Measurements from ENCODE around the gene VAV3.
"Not testable (repeated sequence)": the region's sequence is repeated elsewhere in the genome, so short reads cannot be mapped to it uniquely, and the experiment has no call there.

Gene VAV3

DNA sequence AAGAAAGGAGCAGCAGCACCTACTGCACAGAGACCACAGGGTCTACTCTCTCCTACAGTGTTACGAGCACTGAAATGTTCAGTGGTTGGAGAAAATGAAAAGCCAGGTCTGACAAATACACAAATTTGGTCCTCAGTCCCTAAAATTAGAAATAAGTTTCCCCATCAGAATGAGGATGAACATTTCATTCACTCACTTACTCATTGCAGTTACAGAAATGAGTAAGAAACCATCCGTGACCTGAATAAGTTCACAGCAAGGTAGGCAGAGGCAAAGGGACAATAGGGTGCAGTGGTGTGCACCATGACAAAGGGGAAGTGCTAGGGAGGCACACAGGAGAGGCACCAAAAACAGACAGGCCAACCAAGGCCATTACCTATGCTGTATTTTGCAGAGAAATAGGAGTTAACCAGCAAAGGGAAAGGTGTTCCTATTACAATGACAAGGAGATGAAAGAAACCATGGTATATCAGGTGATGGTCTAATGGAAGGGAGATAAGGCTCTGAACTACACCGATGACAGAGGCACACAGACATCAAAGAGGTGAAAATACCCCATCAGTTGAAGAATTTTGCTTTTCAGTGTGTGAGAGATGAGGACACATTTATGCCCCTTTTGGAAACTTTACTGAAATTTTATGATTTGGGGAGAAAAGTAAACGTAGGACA is 29.4 kb downstream of the VAV3 start:
- DNase-seq, result no peak

- no peak for DNase-seq
Measured at GRCh38 chr1:107934578-107934977, 30.4 kb downstream of the VAV3 start.

- DNase-seq, result no peak
Measured at GRCh38 chr1:107933736-107934135, 31.2 kb downstream of the VAV3 start.

DNA sequence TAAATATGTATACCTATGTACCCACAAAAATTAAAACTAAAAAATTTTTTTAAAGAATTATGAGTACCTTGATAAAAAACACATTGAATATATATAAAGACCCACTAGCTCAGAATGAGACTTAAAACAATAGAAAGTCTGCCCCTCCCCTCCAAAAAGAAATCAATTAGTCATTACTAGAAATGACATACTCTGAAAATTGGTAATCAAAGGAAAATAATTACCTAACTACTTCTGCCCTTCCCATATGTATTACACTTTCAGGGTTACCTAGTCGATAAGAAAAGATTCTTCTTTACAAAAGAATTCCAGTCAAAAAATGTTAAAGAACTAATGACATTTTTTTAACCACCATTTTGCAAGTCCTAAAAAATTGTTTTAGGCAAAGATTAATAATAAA is 34.7 kb downstream of the VAV3 start:
- DNase-seq, result no peak

DNA sequence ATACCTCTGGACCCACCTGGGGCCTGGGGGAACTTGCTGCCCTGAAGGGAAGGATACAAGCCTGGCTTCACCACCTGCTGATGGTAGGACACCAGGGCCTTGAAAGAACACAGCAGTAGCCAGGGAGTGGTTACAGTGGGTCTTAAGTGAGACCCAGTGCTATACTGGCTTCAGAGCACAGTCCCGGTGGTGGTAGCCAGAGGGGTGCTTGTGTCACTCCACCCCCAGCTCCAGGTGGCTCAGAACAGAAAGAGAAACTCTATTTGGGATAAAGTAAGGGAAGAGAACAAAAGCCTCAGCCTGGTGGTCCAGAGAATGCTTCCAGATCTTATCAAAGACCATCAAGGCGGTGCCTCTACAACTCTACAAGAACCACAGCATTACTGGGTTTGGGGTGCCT is 37.2 kb downstream of the VAV3 start:
- DNase-seq, result no peak

DNA sequence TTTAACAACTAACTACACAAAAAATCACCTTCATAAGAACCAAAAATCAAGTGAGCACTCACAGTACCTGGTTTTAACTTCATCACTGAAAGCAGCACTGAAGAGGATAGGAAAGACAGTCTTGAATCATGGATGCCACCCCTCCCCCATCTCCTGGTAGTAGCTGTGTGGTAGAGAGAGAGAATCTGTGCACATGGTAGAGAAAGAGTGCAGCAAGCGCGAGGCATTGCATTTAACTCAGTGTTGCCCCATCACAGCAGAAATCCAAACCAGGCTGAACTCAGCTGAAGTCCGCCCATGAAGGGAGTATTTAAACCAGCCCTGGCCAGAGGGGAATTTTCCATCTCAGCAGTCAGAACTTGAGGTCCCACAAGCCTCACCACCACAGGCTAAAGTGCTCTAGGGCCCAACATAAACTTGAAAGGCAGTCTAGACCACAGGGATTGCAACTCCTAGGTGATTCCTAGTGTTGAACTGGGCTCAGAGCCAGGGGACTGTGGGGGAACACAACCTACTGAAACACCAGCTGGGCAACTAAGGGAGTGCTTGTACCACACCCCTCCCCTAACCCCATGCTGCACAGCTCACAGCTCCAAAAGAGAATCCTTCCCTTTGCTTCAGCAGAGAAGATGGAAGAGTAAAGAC is 38.4 kb downstream of the VAV3 start:
- no peak for DNase-seq

- DNase-seq, result no peak
Measured at GRCh38 chr1:107925565-107925964, 39.4 kb downstream of the VAV3 start.

DNA sequence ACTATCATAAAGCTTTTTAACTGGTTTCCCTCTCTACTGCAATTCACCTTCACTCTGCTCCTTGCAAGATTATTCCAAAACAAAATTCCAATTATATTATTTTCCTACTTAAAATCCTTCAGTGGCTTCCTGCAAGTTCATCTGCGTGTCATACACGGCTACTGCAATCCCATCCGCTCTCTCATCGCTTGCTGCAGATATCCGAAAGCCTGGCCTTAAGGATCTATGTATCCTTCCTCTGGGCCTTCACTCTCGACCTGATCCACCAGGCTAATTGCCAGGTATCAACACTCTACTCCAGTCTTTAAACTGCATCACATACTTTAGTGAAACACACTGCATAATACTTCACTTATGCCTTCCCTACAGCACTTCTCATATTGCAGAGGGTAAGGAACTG is 44.0 kb downstream of the VAV3 start:
- DNase-seq, result no peak

DNA sequence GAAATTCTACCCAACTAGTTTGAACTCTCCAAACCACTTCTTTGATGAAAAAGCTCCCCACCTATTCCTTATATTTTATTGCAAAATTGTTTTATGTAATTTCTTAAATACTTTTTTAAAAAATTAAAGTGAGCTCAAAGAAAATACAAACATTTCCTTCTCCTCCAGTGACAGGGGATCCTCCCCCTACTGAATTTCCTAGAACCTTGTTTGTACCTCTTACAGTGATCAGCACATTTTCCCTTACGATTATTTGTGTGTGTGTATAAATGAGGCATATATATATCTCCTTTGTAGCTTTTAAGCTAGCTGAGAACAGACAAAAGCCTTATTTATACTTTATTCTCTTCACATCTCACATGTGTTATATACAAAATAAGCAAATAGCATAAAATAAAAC is 44.4 kb downstream of the VAV3 start:
- DNase-seq, result no peak

- no peak for DNase-seq
Measured at GRCh38 chr1:107919953-107920352, 45.0 kb downstream of the VAV3 start.

DNA sequence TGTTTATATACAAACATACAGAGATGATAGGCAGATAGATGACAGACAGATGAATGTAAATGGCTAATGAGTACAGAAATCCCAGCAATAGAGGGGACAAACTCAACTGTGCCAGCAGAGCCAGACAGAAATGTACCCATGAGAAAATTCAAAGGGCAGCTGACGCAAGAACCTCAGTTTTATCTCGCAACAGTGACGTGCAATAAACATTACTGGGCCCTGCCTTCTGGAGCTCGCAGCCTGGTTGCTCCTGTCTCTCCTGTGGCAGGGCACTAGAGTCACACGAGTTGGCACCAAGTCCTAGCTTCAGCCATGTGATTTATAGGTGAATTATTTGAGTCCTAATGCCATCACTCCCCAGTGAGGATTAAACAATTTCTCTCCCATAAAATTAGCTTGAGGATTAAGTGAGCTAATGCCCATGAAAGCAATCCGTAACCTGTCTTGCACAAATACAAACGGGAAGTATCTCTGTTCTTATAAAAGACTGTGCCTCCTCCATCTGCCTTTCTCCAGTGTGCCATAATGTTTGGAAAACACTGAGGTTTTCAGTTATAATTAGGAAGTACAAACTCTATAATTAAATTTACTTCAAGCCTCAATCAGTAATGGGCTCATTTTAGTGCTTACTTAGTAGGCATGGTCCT is 50.7 kb downstream of the VAV3 start:
- peak in 1 of 2 experiments; percentile 33 for DNase-seq

DNA sequence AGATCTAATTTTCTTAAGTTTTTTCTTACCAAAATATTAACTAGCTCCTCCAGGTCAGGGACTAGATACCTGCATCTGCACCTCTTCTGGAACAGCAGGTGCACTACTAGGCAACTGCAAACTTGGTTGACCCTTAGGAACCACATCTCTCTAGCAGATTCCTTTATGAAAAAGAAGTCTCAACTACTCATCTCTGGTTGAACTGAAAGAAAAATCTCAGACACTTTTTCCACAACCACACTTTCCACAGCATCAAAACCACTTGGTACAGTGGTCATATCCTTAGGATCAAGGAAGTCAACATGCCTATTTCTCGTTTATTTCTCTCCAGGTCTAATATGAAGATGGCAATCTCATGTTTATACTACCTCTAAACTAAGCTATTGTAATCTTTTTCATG is 52.3 kb downstream of the VAV3 start:
- DNase-seq, result no peak

GRCh38 chr1:107900090-107900945 is 64.7 kb downstream of the VAV3 start:
- DNase-seq, result no peak

GRCh38 chr1:107899655-107900054 is 65.3 kb downstream of the VAV3 start:
- DNase-seq, result no peak

GRCh38 chr1:107897438-107898345 is 67.3 kb downstream of the VAV3 start:
- no peak for DNase-seq

DNA sequence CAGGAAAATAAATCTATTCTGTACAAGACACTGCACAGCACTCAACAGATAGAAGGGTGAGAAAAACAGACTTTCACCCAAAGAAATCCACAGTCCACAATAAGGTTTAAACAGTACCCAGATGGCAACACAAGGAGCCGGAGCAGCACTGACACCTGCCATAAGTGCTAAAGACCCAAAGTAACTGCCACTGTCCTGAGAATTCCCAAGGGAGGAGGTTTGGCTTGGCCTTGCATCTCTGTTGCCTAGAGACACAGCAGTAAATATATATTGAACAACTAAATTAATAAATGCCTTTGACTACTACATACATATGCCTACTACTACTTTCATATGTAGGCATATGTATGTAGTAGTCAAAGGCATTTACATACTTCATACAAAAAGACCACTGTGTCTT is 68.0 kb downstream of the VAV3 start:
- DNase-seq, result peak; percentile 75 to 90

DNA sequence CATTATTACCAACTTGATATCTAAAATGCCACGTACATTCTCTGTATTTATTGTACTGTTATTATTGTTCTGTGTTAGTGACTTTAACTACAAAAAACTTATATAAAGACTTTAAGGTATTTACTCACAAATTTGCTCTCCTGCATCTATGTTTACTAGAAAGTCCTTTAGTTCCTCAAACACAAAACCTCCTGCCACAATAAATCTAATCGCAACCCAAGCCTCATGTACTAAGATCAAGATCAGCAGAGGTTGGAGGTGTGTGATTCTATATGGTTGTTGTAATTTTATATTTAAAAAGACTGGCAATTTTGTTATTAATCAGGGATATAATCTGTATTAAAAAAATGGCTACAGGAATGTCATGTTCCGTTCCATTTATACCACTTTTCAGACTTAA is 68.6 kb downstream of the VAV3 start:
- no peak for DNase-seq

- no peak for DNase-seq
Measured at GRCh38 chr1:107895403-107896191, 69.4 kb downstream of the VAV3 start.

GRCh38 chr1:107894605-107895004 is 70.4 kb downstream of the VAV3 start:
- no peak for DNase-seq

DNA sequence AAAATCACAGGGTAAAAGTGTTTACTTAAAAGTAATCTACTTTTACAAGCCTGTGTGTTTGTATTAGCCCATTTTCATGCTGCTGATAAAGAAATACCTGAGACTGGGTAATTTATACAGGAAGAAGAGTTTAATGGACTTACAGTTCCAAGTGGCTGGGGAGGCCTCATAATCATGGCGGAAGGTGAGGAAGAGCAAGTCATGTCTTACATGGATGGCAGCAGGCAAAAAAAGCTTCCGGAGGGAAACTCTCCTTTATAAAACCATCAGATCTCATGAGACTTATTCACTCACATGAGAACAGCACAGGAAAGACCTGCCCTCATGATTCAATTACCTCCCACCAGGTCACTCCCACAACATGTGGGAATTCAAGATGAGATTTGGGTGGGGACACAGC is 71.6 kb downstream of the VAV3 start:
- not testable (repeated sequence) for DNase-seq

DNA sequence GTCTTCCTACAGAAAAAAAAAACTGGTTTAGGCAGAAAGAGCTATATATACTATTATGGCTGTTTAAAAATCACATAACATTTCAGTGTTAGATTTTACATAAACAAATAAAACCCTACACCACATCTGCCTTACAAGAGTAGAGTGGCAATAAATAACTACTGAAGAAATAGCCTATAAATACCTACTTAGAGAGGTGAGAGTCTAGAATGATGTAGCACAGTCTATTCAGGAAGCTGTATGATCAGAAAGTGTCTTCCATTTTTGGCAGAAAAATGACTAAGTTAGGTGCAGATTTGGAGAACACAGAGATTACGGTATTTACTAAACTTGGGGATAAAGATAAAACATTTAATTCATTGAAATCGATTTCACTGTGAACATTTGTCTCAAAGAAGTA is 75.5 kb downstream of the VAV3 start:
- no peak for DNase-seq

DNA sequence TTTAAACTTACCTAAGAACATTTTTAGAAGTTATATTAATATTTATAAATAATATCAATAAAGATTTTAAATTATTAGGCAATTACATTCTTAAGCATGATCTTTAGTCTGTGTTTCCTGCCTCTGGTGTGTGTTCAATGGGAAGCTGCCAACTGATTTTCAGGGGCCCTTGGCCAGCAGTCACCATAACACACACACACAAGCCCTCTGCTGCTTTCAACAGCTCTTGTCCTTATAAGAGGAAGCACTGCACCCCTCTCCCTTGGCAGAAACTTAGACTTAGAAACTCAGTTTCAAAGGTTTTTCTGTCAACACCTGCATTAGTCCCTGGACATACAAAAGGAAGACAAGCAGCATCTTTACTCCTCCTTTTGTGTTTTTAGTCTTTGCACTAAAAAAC is 81.4 kb downstream of the VAV3 start:
- DNase-seq, result peak in 1 of 2 experiments; percentile 16
